OCI-LY7 (cell line): ENCODE results near the gene MED27.

ENCODE experiments used
- CTCF ChIP-seq: fragments of 200-600 bp; sonication (generic); conservative IDR thresholded peaks from 2 replicates; pipeline ENCODE4 v1.5.1; 2014; ENCODE audit warnings: mild to moderate bottlenecking, antibody characterized with exemption, low read length, moderate library complexity, mixed read lengths
- EZH2phosphoT487 ChIP-seq: fragments of 200-600 bp; sonication (generic); IDR thresholded peaks from 2 replicates; pipeline ENCODE4 v1.6.1; 2018; ENCODE audit warnings: low read depth, borderline replicate concordance, mild to moderate bottlenecking, mixed run types, antibody characterized with exemption, low read length, moderate library complexity, mixed read lengths

GRCh38 chr9:131840751-131841702 is 238.6 kb downstream of the MED27 start:
- TF ChIP-seq CTCF (no peak), EZH2phosphoT487 (no peak)
